Measurements from ENCODE around the gene COBL. TPM values are rescaled to one million over a fixed set of nuclear protein-coding genes. Genes with fewer than 3 reads are reported as not detected.

Gene COBL
- total and polyA plus RNA-seq, 5 donors from 2014 or later: 0.03 to 0.59 TPM; not detected in 3

GRCh38 chr7:51268859-51269258, 47.8 kb downstream of the COBL start:
- H3K27ac Mint-ChIP-seq: no peak overlapping the region
- DNase-seq (no peak), ATAC-seq (ENCODE audit: low read depth in 2 of 2) (no peak)
- Histone ChIP-seq H3K4me3 (ENCODE audit: low read depth, low read length) (no peak overlapping the region), H3K27me3 (ENCODE audit: control insufficient read depth, insufficient read depth, low read length) (no peaks in the 10 kb centered on the region), H3K9me3 (ENCODE audit: control insufficient read depth in 2 of 2, low read length in 2 of 2) (no peaks in the 10 kb centered on the region), H3K36me3 (ENCODE audit: control insufficient read depth, insufficient read depth, low read length) (no peaks in the 10 kb centered on the region), H3K4me1 (ENCODE audit: control insufficient read depth, insufficient read depth, low read length, poor library complexity, severe bottlenecking) (no peaks in the 10 kb centered on the region), H3K27ac (ENCODE audit: insufficient read depth, low read length, poor library complexity, severe bottlenecking) (no peak overlapping the region)
- no peaks in the 10 kb centered on the region for H3K27me3 Mint-ChIP-seq
- no peak overlapping the region for H3K4me3 Mint-ChIP-seq
- no peaks in the 10 kb centered on the region for H3K36me3 Mint-ChIP-seq
- no peaks in the 10 kb centered on the region for H3K9me3 Mint-ChIP-seq
- H3K4me1 Mint-ChIP-seq: no peaks in the 10 kb centered on the region

- no peaks in the 10 kb centered on the region for H3K36me3 ChIP-seq (ENCODE audit: control insufficient read depth, insufficient read depth, low read length)
- no peaks in the 10 kb centered on the region for H3K27me3 ChIP-seq (ENCODE audit: control insufficient read depth, insufficient read depth, low read length)
- no peaks in the 10 kb centered on the region for H3K36me3 Mint-ChIP-seq
- no peak for DNase-seq
- no peaks in the 10 kb centered on the region for H3K4me1 ChIP-seq (ENCODE audit: control insufficient read depth, insufficient read depth, low read length, poor library complexity, severe bottlenecking)
- H3K4me1 Mint-ChIP-seq: no peaks in the 10 kb centered on the region
- no peak for ATAC-seq (ENCODE audit: low read depth in 2 of 2)
- no peak overlapping the region for H3K27ac ChIP-seq (ENCODE audit: insufficient read depth, low read length, poor library complexity, severe bottlenecking)
- H3K9me3 Mint-ChIP-seq: no peaks in the 10 kb centered on the region
- no peaks in the 10 kb centered on the region for H3K27me3 Mint-ChIP-seq
- no peak overlapping the region for H3K4me3 ChIP-seq (ENCODE audit: low read depth, low read length)
- no peaks in the 10 kb centered on the region for H3K9me3 ChIP-seq (ENCODE audit: control insufficient read depth in 2 of 2, low read length in 2 of 2)
- H3K27ac Mint-ChIP-seq: no peak overlapping the region
- no peak overlapping the region for H3K4me3 Mint-ChIP-seq
Observed at GRCh38 chr7:51267169-51267568, 49.4 kb downstream of the COBL start.

- no peak overlapping the region for H3K4me3 Mint-ChIP-seq
- H3K4me1 ChIP-seq (ENCODE audit: control insufficient read depth, insufficient read depth, low read length, poor library complexity, severe bottlenecking): no peaks in the 10 kb centered on the region
- no peak overlapping the region for H3K4me3 ChIP-seq (ENCODE audit: low read depth, low read length)
Observed at GRCh38 chr7:51265066-51265907, 51.3 kb downstream of the COBL start.

GRCh38 chr7:51263631-51264484, 52.8 kb downstream of the COBL start:
- H3K36me3 Mint-ChIP-seq: no peaks in the 10 kb centered on the region
- no peak for ATAC-seq (ENCODE audit: low read depth in 2 of 2)
- H3K27ac Mint-ChIP-seq: no peak overlapping the region
- Histone ChIP-seq H3K4me3 (ENCODE audit: low read depth, low read length) (no peak overlapping the region), H3K4me1 (ENCODE audit: control insufficient read depth, insufficient read depth, low read length, poor library complexity, severe bottlenecking) (no peaks in the 10 kb centered on the region), H3K27me3 (ENCODE audit: control insufficient read depth, insufficient read depth, low read length) (no peaks in the 10 kb centered on the region), H3K27ac (ENCODE audit: insufficient read depth, low read length, poor library complexity, severe bottlenecking) (no peak overlapping the region), H3K36me3 (ENCODE audit: control insufficient read depth, insufficient read depth, low read length) (no peaks in the 10 kb centered on the region), H3K9me3 (ENCODE audit: control insufficient read depth in 2 of 2, low read length in 2 of 2) (no peaks in the 10 kb centered on the region)
- DNase-seq: no peak
- no peaks in the 10 kb centered on the region for H3K9me3 Mint-ChIP-seq
- H3K4me1 Mint-ChIP-seq: no peaks in the 10 kb centered on the region
- no peaks in the 10 kb centered on the region for H3K27me3 Mint-ChIP-seq
- no peak overlapping the region for H3K4me3 Mint-ChIP-seq

More at GRCh38 chr7:51265066-51265907, 51.3 kb downstream of the COBL start:
- Mint-ChIP-seq H3K4me1 (no peaks in the 10 kb centered on the region), H3K36me3 (no peaks in the 10 kb centered on the region), H3K9me3 (no peaks in the 10 kb centered on the region), H3K27me3 (no peaks in the 10 kb centered on the region), H3K27ac (no peak overlapping the region)
- no peaks in the 10 kb centered on the region for H3K27me3 ChIP-seq (ENCODE audit: control insufficient read depth, insufficient read depth, low read length)
- DNase-seq (no peak), ATAC-seq (ENCODE audit: low read depth in 2 of 2) (no peak)
- H3K36me3 ChIP-seq (ENCODE audit: control insufficient read depth, insufficient read depth, low read length): no peaks in the 10 kb centered on the region
- no peaks in the 10 kb centered on the region for H3K9me3 ChIP-seq (ENCODE audit: control insufficient read depth in 2 of 2, low read length in 2 of 2)
- H3K27ac ChIP-seq (ENCODE audit: insufficient read depth, low read length, poor library complexity, severe bottlenecking): no peak overlapping the region

GRCh38 chr7:51262796-51263531, 53.6 kb downstream of the COBL start:
- Mint-ChIP-seq H3K4me3 (no peak overlapping the region), H3K4me1 (no peaks in the 10 kb centered on the region), H3K27ac (no peak overlapping the region), H3K36me3 (no peaks in the 10 kb centered on the region), H3K27me3 (no peaks in the 10 kb centered on the region), H3K9me3 (no peaks in the 10 kb centered on the region)
- Histone ChIP-seq H3K4me3 (ENCODE audit: low read depth, low read length) (no peak overlapping the region), H3K27ac (ENCODE audit: insufficient read depth, low read length, poor library complexity, severe bottlenecking) (no peak overlapping the region), H3K36me3 (ENCODE audit: control insufficient read depth, insufficient read depth, low read length) (no peaks in the 10 kb centered on the region), H3K9me3 (ENCODE audit: control insufficient read depth in 2 of 2, low read length in 2 of 2) (no peaks in the 10 kb centered on the region), H3K4me1 (ENCODE audit: control insufficient read depth, insufficient read depth, low read length, poor library complexity, severe bottlenecking) (no peaks in the 10 kb centered on the region), H3K27me3 (ENCODE audit: control insufficient read depth, insufficient read depth, low read length) (no peaks in the 10 kb centered on the region)
- DNase-seq: no peak
- ATAC-seq (ENCODE audit: low read depth in 2 of 2): no peak

- H3K4me3 Mint-ChIP-seq: no peak overlapping the region
- H3K36me3 ChIP-seq (ENCODE audit: control insufficient read depth, insufficient read depth, low read length): no peaks in the 10 kb centered on the region
- no peak overlapping the region for H3K27ac ChIP-seq (ENCODE audit: insufficient read depth, low read length, poor library complexity, severe bottlenecking)
- H3K9me3 Mint-ChIP-seq: no peaks in the 10 kb centered on the region
- no peaks in the 10 kb centered on the region for H3K27me3 ChIP-seq (ENCODE audit: control insufficient read depth, insufficient read depth, low read length)
- no peaks in the 10 kb centered on the region for H3K27me3 Mint-ChIP-seq
- H3K4me1 ChIP-seq (ENCODE audit: control insufficient read depth, insufficient read depth, low read length, poor library complexity, severe bottlenecking): no peaks in the 10 kb centered on the region
- no peaks in the 10 kb centered on the region for H3K9me3 ChIP-seq (ENCODE audit: control insufficient read depth in 2 of 2, low read length in 2 of 2)
- no peaks in the 10 kb centered on the region for H3K4me1 Mint-ChIP-seq
- ATAC-seq (ENCODE audit: low read depth in 2 of 2) (no peak), DNase-seq (no peak)
- no peak overlapping the region for H3K4me3 ChIP-seq (ENCODE audit: low read depth, low read length)
- H3K36me3 Mint-ChIP-seq: no peaks in the 10 kb centered on the region
- no peak overlapping the region for H3K27ac Mint-ChIP-seq
Observed at GRCh38 chr7:51261950-51262795, 54.4 kb downstream of the COBL start.
